CD4-positive, alpha-beta T cell treated with Interleukin-17A for 4 hours (primary cell): ENCODE results near the gene ABHD17C.
"Not testable (repeated sequence)": the region's sequence is repeated elsewhere in the genome, so short reads cannot be mapped to it uniquely, and the experiment has no call there.

Source experiments
- DNase-seq: peaks from one replicate; pipeline ENCODE4 v3.0.0-alpha.2; 2020; ENCODE audit warnings: mixed read lengths

ABHD17C gene

DNA sequence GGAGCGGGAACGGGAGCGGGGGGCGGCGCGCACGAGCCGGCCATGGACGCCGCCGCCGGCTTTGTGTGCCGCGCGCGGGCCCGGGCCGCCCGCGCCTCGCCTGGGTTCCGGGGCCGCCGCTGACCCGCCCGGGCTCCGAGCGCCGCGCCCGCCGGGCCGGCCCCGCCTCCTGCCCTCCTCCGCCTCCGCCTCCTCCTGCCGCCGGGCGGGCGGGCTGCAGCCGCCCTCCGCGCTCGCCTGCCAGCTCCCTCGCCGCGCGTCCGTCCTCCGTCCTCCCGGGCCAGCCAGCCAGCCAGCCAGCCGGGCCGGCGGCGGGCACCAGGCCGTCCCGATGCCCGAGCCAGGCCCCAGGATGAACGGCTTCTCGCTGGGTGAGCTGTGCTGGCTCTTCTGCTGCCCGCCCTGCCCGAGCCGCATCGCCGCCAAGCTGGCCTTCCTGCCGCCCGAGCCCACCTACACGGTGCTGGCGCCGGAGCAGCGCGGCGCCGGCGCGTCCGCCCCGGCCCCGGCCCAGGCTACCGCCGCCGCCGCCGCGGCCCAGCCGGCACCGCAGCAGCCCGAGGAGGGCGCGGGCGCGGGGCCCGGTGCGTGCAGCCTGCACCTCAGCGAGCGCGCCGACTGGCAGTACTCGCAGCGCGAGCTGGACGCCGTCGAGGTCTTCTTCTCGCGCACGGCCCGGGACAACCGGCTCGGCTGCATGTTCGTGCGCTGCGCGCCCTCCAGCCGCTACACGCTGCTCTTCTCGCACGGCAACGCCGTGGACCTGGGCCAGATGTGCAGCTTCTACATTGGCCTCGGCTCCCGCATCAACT is at the start of gene ABHD17C:
TSS of gene ABHD17C (plus strand) at position 212 of the 812 bp plus-strand sequence. CDS start at position 332, 120 bp downstream.
- DNase-seq: peak; percentile 65

GRCh38 chr15:80645494-80646065 is 49.5 kb upstream of the ABHD17C start:
- no peak for DNase-seq

DNA sequence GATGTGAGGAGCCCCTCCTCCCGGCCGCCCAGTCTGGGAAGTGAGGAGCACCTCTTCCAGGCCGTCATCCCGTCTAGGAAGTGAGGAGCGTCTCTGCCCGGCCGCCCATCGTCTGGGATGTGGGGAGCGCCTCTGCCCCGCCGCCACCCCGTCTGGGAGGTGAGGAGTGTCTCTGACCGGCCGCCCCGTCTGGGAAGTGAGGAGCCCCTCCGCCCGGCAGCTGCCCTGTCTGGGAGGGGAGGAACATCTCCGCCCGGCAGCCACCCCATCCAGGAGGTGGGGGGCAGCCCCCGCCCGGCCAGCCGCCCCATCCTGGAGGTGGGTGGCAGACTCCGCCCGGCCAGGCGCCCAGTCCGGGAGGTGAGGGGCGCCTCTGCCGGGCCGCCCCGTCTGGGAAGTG is 47.7 kb upstream of the ABHD17C start:
- not testable (repeated sequence) for DNase-seq

GRCh38 chr15:80654299-80654698 is 40.8 kb upstream of the ABHD17C start:
- no peak for DNase-seq

DNA sequence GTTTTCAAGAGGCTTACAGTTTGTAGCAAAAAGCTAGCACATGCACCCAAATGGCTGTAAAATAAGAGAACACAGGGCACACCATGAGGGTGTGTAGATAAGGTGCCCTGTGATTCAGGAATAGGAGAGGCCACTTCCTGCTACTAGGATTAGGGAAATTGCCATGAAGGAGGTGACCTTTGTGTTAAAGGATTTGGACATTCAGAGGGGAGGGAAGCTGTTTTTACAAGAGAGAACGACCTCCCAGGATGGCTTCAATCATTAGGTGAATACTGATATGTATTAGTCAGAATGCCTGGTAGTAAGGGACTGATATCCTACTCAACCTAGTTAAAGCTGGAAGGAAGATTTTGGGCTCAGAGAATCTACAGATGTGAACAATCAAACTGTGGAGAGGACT is 35.7 kb upstream of the ABHD17C start:
- DNase-seq: no peak

DNA sequence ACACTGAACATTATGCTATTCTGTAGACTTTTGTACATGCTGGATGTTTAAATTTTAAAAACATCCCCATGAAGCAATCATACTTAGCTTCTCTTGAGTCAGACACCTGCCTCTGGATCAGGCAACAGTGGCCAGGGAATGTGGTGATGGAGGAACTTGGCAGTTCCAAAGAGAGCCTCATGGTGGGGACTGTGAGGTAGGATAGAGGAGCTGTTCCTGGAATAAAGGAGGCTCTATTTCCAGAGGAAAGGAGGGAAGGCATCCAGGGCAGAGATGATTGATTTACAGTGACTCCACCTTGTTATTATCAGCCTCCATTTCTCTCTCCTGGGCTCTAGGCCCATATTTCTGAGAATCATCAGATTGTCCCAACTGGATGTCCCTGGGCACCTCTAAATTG is 35.0 kb upstream of the ABHD17C start:
- DNase-seq: no peak

DNA sequence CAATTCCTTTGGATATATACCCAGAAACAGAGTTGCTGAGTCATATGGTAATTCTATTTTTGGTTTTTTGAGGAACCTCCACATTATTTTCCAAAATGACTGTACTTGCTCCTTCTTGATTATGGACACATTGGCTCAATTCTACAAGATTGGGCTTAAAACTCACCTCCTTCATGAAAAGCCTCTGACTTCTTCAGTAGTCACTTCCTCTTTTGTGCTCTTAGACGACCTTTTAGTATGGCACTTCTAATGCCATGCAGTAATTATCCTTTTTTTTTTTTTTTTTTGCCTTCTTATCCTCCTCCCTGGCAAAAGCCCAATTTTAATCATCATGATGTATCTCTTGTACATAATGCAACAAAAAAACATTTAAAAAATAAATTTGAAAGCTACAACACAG is 33.0 kb upstream of the ABHD17C start:
- no peak for DNase-seq

- no peak for DNase-seq
These were observed 32.2 kb upstream of the ABHD17C start for GRCh38 chr15:80662757-80663553.

GRCh38 chr15:80665151-80665550 is 30.0 kb upstream of the ABHD17C start:
- DNase-seq: no peak

DNA sequence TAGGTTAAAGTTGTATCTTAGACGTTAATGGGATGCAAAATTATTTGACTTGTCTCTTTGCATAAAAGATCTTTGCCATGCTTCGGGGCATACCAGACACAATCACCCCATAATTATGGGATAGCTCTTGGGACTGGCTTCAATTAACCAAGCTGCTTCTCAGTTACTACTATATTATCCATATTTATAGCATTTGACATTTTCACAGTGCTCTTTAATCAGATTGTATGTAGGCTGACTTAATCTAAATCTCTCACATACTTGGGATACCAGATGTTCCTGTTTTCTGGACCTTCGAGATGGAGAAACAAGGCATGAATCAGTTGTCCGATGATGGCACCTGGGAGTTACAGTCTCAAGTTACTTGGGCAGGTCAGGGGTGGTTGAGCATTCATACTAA is 27.2 kb upstream of the ABHD17C start:
- no peak for DNase-seq

GRCh38 chr15:80668546-80669236 is 26.4 kb upstream of the ABHD17C start:
- no peak for DNase-seq

GRCh38 chr15:80669663-80670273 is 25.3 kb upstream of the ABHD17C start:
- no peak for DNase-seq

DNA sequence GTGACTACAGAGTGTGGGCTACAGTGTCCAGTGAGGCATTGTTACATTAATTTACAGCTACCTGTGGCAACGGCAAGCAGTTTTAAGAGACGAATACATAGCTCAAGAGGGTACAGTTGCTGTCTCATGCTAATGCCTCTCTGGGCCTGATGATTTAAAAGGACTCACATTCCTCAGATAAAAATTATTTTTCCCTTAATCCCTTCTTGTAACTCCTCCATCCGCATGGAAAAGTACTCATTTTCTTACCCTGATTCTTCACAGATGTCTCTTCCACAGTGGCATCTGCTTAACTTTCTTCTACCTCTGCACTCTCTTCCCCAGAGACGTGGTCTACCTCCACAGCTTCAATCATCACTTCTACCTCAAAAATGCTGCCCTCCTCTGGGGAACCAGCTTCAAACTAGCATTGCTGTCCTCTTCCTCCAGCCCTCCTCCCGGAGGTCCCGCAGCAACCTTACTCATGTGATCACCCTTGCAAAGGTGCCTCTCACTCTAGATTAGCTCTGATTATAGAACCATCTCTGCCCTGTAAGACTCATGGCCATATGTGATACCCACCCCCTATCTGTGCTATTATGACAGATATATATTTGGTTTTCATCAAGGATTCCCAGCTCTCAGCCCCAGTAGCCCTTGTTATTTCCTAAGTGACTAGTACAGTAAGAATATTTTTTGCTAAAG is 21.4 kb upstream of the ABHD17C start:
- DNase-seq: no peak

- no peak for DNase-seq
These were observed 20.9 kb upstream of the ABHD17C start for GRCh38 chr15:80674245-80674614.

- DNase-seq: no peak
These were observed 18.1 kb upstream of the ABHD17C start for GRCh38 chr15:80677041-80677440.

- DNase-seq: no peak
These were observed 15.8 kb upstream of the ABHD17C start for GRCh38 chr15:80679167-80679803.

DNA sequence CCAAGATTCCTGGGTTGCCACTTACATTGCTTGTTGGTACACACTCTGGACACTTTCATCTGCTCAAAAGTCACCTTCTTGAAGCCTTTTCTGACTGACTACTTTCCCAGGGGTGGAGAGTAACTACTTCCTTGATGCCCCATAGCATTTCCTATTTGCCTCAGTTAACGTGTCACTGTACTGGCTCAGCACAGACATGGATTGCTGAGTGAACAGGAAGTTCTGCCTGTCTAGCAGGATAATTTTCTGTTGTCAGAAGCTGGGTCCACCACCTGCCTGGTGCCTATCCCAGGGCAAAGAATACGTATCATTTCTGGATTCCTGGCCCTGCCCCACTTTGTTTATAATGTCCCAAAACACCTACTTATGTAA is 15.3 kb upstream of the ABHD17C start:
- DNase-seq: no peak

DNA sequence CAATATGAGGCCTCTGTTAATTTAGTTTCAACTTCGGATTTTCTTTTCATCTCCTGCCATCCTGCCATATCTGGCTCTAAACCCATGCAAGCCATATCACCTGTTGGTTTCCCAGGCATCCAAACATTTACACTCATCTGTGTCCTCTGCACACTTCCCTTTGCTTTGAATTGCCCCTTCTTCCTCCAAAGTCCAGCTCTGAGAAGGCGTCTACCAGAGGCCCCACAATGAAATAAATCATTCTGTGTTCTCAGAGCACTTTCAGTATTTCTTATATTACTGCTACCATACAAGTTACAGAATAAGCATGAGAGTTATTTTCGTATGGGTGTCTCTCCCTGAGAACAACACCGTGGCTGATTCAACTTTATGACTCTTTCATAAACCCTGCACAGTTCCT is 12.9 kb upstream of the ABHD17C start:
- no peak for DNase-seq

DNA sequence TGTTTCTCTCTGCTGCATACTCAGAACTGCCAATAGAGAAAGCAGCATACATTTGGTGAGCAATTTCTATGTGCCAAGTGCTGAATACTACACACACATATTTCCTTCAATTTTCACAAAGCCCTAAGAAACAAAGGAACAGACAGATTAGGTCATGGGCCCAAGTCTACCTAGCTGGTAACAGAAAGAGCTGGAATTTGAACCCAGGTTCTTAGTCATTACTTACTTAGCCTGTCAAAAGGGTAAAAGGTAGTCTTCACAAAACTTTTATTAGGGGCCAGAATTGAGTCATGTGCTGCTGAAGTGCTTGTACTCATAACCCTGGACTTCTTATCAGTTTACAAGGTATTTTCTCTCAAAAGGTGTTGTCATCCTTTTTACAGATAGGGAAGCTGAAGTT is 10.4 kb upstream of the ABHD17C start:
- no peak for DNase-seq

- DNase-seq: no peak
These were observed 9.5 kb upstream of the ABHD17C start for GRCh38 chr15:80685628-80686027.

GRCh38 chr15:80689294-80689693 is 5.8 kb upstream of the ABHD17C start:
- DNase-seq: no peak

DNA sequence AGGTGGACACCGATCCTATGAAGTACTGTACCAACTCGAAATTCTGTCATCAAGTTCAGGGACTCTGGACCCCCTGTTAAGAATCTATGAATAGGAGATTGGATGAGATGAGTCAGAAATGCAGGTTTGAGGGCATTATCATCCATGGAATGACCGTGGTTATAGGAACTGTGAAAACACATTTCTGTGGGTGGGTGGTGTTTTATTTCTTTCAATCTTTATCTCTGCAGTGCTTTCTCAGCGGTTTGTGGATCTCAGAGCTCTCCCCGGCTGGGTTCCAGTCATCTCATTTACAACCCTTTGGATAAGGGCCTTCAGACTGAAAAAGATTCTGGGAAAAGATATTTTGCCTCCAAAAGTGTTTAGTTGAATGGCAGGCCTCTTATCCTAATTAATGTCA is 5.4 kb upstream of the ABHD17C start:
- no peak for DNase-seq
